HG02759 (cell line): Measurements from ENCODE around the gene IL24.
"Not testable (repeated sequence)": the region's sequence is repeated elsewhere in the genome, so short reads cannot be mapped to it uniquely, and the experiment has no call there.

Source experiments
- ATAC-seq: cut with Tn5 transposase; IDR thresholded peaks from one replicate; pipeline ENCODE4 v1.9.1; 2021; ENCODE audit warnings: mild to moderate bottlenecking, moderate library complexity; ENCODE audit not compliant: unreplicated experiment

Gene IL24, protein sequence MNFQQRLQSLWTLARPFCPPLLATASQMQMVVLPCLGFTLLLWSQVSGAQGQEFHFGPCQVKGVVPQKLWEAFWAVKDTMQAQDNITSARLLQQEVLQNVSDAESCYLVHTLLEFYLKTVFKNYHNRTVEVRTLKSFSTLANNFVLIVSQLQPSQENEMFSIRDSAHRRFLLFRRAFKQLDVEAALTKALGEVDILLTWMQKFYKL

DNA sequence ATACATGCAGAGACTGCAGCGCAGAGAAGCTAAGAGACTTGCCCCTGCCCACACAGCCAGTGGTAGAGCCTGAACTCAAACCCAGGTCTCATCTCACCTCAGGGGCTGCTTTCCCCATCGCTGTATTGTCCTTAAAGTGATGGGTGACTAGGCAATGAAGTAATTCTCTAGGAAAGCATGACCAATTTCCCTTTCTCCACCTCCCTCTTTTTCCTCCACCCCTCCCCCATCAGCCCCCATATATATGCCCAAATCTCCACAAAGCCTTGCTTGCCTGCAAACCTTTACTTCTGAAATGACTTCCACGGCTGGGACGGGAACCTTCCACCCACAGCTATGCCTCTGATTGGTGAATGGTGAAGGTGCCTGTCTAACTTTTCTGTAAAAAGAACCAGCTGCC is at the start of gene IL24:
Gene IL24, plus strand, starts transcription at position 269 of the 400 bp plus-strand sequence. CDS start 390 bp downstream, outside the sequence.
- no peak for ATAC-seq

DNA sequence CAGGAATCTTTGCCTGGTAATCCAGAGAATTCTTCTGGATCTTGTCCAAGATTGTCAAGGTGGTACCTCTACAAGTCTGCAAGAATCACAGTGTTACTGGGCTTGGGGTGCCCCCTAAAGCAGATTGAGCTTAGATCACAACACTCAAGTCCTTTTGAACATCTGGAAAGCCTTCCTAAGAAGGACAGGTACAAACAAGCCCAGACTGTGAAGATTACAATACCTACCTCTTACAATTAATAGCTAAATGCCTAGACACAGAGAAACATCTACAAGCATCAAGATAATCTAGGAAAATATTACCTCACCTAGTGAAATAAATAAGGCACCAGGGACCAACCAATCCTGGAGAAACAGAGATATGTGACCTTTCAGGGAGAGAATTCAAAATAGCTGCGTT is 49.3 kb upstream of the IL24 start:
- ATAC-seq: no peak

DNA sequence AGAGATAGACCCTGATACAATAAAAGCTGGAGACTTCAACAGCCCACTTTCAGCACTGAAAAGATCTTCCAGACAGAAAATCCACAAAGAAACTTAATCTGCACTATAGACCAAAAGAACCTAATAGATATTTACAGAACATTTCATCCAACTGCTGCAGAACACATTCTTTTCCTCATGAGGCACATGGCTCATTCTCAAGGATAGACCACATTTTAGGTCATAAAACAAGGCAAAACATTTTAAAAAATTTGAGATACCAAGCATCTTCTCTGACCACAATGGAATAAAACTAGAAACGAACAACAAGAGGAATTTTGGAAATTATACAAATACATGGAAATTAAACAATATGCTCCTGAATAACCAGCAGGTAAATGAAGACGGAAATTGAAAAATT is 46.8 kb upstream of the IL24 start:
- no peak for ATAC-seq

DNA sequence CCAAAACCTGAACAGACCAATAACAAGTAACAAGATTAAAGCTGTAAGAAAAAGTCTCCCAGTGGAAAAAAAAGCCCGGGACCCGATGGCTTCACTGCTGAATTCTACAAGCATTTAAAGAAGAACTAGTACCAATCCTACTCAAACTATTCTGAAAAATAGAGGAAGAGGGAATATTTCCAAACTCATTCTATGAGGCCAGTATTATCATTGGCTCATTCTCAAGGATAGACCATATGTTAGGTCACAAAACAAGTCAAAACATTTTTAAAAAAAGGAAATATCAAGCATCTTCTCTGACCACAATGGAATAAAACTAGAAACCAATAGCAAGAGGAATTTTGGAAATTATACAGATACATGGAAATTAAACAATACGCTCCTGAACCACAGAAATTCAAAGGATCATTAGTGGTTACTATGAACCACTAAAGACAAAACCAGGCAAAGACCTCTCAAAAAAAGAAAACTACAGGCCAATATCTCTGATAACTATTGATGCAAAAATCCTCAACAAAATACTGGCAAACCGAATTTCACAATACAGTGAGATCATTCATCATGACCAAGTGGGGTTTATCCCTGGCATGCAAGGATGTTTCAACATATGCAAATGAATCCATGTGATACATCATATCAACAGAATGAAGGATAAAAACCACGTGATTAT is 45.8 kb upstream of the IL24 start:
- no peak for ATAC-seq

GRCh38 chr1:206852662-206853061 is 44.6 kb upstream of the IL24 start:
- ATAC-seq: not testable (repeated sequence)

DNA sequence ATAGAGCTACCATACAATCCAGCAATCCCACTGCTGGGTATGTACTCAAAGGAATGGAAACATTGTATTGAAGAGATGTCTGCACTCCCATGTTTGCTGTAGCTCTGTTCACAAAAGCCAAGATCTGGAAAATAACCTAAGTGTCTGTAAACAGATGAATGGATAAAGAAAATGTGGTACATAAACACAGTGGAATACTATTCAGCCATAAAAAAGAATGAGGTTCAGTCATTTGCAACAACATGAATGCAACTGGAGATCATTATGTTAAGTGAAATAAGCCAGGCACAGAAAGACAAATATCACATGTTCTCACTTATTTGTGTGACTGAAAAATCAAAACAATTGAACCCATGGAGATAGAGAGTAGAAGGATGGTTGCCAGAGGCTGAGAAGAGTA is 43.5 kb upstream of the IL24 start:
- not testable (repeated sequence) for ATAC-seq

DNA sequence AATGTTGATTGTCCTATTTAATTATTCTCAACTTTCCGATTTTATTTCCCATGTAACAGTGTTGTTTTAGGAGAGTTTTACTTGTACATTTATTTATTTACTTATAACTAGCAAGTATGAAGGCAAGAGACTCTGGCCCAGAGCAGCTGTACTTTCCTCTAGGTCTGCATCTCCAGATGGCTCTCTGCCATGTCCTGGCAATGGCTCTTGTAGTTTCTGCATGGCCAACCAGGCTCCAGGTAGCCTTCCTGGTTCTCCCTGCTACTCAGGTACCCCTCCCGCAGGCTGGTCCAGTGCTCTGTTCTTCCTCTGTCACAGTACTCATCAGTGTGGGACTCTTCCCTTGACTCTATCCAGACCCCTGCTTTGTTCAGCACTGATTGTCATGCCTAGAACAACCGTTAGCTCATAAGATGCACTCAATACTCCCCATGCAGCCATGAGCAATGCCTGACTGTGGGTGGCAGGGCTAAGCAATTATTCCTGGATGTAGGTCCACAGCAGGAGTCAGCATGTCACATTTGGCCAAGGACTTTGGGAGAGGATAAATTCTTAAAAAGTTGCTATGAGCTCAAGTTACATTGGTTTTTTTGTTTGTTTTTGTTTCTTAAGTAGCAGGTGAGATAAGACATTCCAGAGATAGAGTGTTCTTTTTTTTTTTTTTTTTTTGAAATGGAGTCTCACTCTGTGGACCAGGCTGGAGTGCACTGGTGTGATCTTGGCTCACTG is 42.7 kb upstream of the IL24 start:
- ATAC-seq: no peak

- ATAC-seq: no peak
These were observed 41.4 kb upstream of the IL24 start for GRCh38 chr1:206855859-206856258.

DNA sequence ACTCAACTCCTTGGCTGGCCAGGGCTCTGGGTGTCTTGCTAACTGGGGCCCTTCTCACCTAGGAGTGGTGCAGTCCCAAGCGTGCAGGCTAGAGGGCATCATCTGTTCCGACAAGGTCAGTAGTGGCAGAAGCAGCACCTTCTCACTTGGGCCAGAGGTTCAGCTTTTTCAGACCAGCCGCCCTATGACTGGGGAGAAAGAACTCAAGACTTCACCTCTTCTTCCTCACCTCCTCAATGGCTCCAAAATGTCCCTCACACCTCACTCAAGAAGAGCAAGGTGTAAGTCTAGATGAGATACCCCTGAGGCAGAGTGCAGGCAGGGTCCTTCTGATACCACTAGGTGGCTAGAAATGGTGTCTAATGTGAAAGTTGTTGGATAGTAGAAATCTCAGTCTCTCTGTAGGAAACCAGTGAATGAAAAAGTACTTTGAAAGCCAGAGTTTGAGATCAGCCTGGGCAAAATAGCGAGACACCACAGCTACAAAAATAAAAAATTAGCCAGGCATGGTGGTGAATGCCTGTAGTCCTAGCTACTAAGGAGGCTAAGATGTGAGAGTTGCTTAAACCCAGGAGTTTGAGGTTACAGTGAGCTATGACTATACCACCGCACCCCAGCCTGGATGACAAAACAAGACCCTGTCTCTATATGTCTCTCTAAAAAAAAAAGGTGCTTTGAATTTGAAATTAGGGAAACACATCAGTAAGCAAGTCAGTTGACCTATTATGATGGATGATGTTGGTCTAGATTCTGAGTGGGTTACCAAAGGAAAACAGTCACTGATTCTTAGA is 40.4 kb upstream of the IL24 start:
- ATAC-seq: no peak

GRCh38 chr1:206859082-206859521 is 38.1 kb upstream of the IL24 start:
- ATAC-seq: no peak

- no peak for ATAC-seq
These were observed 37.1 kb upstream of the IL24 start for GRCh38 chr1:206860165-206860564.

DNA sequence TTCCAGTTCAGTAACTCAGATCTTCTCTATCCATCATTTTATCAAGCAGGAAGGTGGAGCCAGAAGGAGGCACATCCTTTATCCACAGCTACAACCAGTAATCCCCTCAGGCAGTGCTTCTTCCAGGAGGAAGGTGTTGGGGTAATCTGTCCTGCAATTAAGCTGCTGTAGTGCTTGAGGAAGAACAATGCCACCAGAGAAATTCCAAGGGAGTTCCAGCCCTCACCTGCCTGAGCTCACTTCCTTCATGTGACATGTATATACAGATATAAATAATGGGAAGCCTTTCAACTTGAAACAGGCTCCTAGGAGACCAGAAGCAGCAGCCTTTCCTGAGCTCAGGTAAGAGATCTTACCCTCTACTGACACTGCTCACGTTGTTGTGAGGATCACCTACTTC is 34.0 kb upstream of the IL24 start:
- no peak for ATAC-seq

DNA sequence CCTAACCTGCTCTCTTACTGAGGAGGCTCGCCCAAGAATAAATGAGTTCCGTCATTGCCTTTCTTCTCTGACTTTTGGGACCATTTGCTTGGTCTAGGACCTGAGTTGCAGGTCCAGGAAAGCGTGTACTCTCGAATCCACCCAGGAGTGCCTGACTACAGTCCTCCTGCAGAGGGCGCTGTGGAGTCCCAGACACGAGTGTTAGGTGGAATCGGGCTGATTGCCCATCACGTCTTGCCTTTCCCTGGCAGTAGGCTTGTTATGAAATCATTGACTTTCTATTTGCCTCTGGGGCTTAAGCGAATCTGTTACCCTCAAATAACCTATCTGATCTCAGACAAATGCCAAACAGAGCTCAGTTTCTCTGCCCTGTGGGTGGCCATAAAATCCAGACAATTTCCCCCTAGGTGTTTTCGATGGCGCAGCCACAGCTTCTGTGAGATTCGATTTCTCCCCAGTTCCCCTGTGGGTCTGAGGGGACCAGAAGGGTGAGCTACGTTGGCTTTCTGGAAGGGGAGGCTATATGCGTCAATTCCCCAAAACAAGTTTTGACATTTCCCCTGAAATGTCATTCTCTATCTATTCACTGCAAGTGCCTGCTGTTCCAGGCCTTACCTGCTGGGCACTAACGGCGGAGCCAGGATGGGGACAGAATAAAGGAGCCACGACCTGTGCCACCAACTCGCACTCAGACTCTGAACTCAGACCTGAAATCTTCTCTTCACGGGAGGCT is 32.1 kb upstream of the IL24 start, which contains the start of gene IL20:
Gene IL20, plus strand, starts transcription at position 685 of the 733 bp plus-strand sequence. CDS start 230 bp downstream, outside the sequence.
- no peak for ATAC-seq

- ATAC-seq: no peak
These were observed 31.2 kb upstream of the IL24 start for GRCh38 chr1:206866062-206866461.

DNA sequence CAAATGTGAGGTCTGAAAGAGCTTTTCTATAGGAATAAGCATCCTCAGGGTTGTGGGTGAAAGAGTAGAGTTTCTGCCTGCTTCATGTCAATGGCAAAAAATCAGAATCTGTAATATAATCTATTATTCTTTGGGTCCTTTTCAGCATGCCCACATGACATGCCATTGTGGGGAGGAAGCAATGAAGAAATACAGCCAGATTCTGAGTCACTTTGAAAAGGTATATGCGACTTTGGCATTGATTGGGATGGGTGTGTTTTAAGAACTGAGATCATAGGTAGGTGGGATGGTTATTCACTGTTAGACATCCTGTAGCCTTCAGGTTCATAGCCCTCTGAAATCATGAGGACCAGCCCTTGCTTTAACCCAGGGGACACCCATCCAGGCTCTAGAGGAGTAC is 30.0 kb upstream of the IL24 start:
- ATAC-seq: no peak

DNA sequence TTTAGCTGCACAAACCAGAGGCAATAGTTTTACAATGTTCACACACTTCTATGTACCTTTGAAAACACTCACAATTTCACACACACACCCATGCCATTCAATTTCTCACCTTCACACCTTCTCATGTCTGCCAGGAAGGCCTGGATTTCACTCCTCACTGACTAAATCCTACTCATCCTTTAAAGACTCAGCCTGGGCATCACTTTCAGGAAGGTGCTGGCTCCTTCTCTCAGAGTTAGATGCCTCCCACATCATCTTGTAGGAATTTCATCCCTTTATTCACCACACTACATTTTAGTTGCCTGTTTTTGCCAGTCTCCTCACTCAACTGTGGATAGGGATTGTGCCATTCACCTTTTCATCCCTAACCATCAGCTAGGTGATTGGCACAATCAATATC is 29.5 kb upstream of the IL24 start:
- ATAC-seq: no peak

GRCh38 chr1:206868264-206868663 is 29.0 kb upstream of the IL24 start:
- ATAC-seq: no peak

DNA sequence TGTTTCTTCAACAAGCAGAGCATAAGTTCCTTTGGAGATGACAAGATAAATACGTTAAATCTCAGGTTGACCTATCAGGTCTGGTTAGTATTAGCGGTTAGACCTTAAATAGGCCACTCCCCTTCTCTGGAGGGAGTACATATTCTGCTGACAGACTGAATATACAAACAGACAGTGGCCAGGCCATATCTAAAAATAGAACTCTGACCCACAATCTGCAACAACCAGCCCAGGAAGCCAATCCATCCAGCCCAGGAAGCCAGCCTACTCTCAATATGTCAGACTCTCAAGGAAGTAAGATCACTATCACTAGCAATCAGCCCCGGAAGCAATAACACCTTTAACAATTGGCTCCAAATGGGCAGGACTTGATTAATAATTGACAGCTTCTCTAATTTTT is 25.1 kb upstream of the IL24 start:
- ATAC-seq: no peak

DNA sequence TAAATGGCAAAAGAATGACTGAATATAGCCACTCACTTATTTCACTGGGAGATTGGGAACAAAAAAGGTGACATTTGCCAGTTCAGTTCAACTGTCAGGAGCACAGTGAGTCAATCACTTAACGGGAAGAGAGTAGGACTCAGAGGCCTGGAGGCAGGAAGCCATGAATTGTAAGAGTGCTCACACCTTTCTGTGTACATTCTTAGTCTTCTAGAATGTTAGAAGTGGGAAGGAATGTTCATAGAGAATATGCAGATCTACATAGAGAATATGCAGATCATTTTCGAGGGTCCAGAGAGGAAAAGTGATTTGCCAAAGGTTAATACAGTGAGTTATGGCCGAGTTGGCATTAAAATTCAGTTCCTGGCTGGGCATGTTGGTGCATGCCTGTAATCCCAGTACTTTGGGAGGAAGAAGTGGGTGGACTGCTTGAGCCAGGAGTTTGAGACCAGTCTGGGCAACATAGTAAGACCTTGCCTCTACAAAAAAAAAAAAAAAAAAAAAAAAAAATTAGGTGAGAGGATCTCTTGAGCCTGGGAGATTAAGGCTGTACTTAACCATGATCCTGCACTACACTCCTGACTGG is 23.5 kb upstream of the IL24 start:
- ATAC-seq: no peak

GRCh38 chr1:206875752-206876377 is 21.4 kb upstream of the IL24 start:
- ATAC-seq: no peak
